ENCODE results near the gene GRAMD2A.

GRCh38 chr15:72178976-72179585 is 18.5 kb downstream of the GRAMD2A start:
- TF ChIP-seq CTCF (IDR thresholded peaks at IDR 0.05) (no peak), POLR2AphosphoS5 (IDR thresholded peaks at IDR 0.05) (no peak), EP300 (IDR thresholded peaks at IDR 0.05; ENCODE audit: low read depth) (no peak), POLR2A (IDR thresholded peaks at IDR 0.05) (no peak)

All from transverse colon (tissue), 4 donors.